HCT116 (cell line): Measurements from ENCODE around the gene NUDT5.

Experiments
- CTCF ChIP-seq, 3 experiments: fragments of 200-600 bp in 1 of 3; sonication (generic) in 1 of 3; IDR thresholded peaks in 2 of 3; conservative IDR thresholded peaks in 1 of 3; 2 replicates each; pipeline ENCODE4 v1.5.1; 2012 to 2017; ENCODE audit warnings: low read depth in 2 of 3, low read length in 2 of 3, antibody characterized with exemption in 1 of 3, borderline replicate concordance in 1 of 3, control low read depth in 1 of 3, mild to moderate bottlenecking in 1 of 3, mixed read lengths in 1 of 3, mixed run types in 1 of 3, moderate library complexity in 1 of 3; ENCODE audit not compliant: insufficient read depth in 1 of 3
- POLR2A ChIP-seq: IDR thresholded peaks from 2 replicates; pipeline ENCODE4 v1.7.0; 2011; ENCODE audit warnings: borderline replicate concordance; ENCODE audit not compliant: insufficient read depth, insufficient read length; ENCODE audit errors: extremely low read depth
- RAD21 ChIP-seq: IDR thresholded peaks from 2 replicates; pipeline ENCODE4 v1.6.1; 2012; ENCODE audit warnings: low read depth, mild to moderate bottlenecking

DNA sequence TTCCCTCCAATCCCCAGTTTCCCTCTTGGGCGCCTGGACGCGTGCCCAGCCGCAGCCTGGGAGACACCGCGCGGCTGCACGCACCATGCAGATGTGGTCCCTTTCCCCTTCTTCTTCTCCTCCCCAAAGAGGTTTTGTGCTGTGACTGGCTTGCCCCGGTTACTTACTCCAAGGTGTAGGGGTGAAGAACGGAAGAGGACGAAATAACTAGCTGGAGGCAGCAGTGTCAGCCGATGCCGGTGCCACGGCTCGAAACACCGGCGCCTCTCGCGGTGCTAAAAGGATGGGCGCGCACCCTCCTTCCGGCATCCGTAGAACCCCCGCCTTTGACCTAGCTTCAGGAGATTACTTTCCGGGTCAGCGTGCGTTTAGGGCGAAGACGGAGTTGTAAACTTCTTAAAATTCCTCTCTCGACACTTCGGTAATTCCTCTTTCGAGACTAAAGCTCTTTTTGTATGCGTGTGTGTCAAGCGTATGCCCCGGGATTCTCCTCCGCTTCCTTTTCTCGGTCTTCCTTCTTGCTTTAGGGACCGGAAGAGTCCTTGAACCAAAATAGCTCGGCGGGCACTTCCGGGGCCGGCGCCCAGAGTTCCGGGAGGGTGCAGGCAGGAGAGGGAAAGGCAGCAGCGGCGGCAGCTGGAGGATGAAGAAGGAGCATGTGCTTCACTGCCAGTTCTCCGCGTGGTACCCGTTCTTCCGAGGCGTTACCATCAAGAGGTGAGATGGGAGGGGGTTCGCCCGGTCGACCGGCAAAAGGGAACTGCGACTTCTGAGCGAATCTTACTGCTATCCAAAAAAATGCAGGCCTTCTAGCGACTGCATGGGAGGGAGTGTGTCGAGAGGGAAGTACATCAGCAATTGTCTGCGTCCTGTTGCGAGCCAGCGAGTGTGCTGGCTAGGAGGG lies at the start of gene NUDT5, which contains the start of gene CDC123:
- no peak for TF ChIP-seq CTCF (IDR thresholded peaks at IDR 0.05 in 2 of 3, conservative IDR thresholded peaks at IDR 0.05 in 1 of 3; ENCODE audit: borderline replicate concordance in 1 of 3, insufficient read depth in 1 of 3, low read depth in 2 of 3, low read length in 2 of 3)
- no peak for TF ChIP-seq RAD21
- peak; percentile 73 for TF ChIP-seq POLR2A
